Measurements from ENCODE around the gene CYP4B1.

GRCh38 chr1:46770541-46770940 lies 28.3 kb upstream of the CYP4B1 start:
- TF ChIP-seq CTCF (IDR thresholded peaks at IDR 0.05) (no peak), POLR2A (IDR thresholded peaks at IDR 0.05) (no peak)
